HT1080 (cell line): ENCODE results near the gene SEPHS2. TPM values are rescaled to one million over a fixed set of nuclear protein-coding genes. Genes with fewer than 3 reads are reported as not detected.
"Not testable (repeated sequence)": the region's sequence is repeated elsewhere in the genome, so short reads cannot be mapped to it uniquely, and the experiment has no call there.

Experiments
- DNase-seq: peaks from one replicate; pipeline ENCODE4 v3.0.0-alpha.2; 2015; ENCODE audit warnings: low read depth
- total RNA-seq: library from RNA; depleted of rRNA; stranded (reverse); fragments of >200 nt; shearing (Covaris generic); gene quantifications from 2 replicates; pipeline ENCODE4 v1.2.3, GENCODE V29; 2014

Gene SEPHS2
- total RNA-seq, 1 experiment from 2014 or later, result 8.2 TPM

- no peak for DNase-seq
Observed at GRCh38 chr16:30470632-30470995, 24.9 kb upstream of the SEPHS2 start.

GRCh38 chr16:30470170-30470512, 24.5 kb upstream of the SEPHS2 start:
- DNase-seq, result no peak

DNA sequence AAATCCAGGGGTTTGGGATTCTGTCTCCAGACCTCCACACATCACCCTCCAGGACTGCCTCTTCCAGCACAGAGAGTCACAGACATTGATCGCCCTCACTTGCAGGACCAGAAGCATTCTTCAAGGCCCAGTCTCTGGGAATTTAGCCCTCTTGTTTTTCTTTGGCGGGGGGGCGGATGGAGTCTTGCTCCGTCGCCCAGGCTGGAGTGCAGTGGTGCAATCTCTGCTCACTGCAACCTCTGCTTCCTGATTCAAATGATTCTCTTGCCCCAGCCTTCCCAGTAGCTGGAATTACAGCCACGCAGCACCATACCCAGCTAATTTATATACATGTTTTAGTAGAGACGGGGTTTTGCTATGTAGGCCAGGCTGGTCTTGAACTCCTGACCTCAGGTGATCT, 18.4 kb upstream of the SEPHS2 start:
- DNase-seq, result no peak

DNA sequence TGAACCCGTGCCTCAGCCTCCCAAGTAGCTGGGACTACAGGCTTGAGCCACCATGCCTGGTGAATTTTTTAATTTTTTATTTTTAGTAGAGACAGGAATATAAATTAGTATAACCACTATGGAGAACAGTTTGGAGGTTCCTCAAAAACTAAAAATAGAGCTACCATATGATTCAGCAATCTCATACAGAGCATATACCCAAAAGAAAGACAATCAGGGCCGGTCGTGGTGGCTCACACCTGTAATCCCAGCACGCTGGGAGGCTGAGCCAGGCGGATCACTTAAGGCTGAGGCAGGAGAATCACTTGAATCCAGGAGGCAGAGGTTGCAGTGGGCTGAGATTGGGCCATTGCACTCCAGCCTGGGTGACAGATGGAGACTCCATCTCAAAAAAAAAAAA, 15.8 kb upstream of the SEPHS2 start:
- not testable (repeated sequence) for DNase-seq

- no peak for DNase-seq
Observed at GRCh38 chr16:30459456-30459855, 13.8 kb upstream of the SEPHS2 start.

- no peak for DNase-seq
Observed at GRCh38 chr16:30458561-30459394, 13.1 kb upstream of the SEPHS2 start.

DNA sequence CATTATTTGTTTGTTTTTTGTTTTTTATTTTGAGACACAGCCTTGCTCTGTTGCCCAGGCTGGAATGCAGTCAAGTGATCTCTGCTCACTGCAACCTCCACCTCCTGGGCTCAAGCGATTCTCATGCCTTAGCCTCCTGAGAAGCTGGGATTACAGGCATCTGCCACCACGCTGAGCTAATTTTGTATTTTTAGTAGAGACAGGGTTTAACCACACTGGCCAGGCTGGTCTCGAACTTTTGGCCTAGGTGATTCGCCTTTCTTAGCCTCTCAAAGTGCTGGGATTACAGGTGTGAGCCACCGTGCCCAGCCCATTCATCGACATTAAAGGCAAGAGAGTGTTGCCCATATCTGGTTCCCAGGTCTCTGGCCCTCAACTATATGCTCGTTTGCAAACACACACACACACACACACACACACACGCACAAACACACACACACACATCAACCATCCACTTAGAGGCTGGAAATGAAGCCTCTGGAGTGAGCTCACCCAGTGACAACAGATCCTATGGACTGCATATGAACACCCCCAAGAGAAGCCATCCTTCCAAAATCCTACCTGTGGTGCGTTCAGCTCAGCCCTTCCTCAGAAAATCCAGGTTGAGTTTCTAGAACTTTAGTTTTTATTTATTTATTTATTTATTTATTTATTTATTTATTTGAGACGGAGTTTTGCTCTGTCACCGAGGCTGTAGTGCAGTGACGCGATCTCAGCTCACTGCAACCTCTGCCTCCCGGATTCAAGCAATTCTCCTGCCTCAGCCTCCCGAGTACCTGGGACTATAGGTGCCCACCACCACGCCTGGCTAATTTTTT, 12.3 kb upstream of the SEPHS2 start:
- DNase-seq, result no peak

DNA sequence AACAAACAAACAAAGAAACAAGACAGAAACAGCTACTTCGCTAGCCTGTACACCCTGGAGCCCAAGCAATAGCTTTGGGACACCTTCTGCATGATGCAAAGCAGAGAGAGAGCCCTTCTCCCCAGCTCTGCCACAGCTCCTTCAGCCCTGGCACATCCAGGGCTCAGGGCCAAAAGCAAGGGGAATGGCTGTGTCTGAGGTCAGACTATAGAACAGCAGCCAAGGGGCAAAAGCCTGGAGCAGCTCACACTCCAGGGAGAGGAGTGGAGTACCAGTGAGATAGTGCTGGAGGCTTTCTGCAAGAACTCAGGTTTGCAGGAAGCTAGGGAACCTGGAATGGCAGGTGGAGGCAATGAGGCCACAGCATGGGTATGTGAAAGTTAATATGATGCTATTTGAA, 11.6 kb upstream of the SEPHS2 start:
- no peak for DNase-seq

- no peak for DNase-seq
Observed at GRCh38 chr16:30456302-30456701, 10.6 kb upstream of the SEPHS2 start.

DNA sequence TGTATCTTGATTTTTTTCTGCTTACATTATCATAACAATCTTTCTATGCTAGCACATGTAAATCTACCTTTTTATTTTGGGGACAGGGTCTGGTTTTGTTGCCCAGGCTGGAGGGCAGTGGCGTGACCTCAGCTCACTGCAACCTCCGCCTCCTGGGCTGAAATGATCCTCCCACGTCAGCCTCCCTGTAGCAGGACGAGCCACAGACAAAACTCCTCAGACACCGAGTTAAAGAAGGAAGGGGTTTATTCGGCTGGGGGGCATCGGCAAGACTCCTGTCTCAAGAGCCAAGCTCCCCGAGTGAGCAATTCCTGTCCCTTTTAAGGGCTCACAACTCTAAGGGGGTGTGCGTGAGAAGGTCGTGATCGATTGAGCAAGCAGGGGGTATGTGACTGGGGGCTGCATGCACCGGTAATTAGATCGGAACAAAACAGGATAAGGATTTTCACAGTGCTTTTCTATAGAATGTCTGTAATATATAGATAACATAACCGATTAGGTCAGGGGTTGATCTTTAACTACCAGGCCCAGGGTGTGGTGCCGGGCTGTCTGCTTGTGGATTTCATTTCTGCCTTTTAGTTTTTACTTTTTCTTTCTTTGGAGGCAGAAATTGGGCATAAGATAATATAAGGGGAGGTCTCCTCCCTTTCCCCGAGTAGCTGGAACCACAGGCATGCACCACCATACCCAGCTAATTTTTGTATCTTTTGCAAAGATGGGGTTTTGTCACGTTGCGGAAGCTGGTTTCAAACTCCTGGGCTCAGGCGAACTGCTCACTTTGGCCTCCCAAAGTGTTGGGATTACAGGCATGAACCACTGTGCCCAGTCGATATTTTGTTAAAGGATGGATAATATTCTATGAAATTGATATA, 7.3 kb upstream of the SEPHS2 start:
- DNase-seq, result not testable (repeated sequence)

DNA sequence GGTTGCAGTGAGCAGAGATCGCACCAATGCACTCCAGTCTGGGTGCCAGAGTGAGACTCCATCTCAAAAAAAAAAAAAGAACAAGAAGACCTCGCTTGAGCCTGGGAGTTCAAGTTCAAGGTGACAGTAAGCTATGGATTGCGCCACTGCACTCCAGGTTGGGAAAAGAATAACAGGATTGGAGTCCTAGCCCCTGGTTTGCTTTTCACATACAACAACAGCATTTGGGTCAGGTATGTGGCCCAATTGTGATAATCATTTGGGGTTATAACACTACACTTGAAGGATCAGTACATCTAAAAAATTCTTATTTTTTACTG, 3.4 kb upstream of the SEPHS2 start:
- no peak for DNase-seq

- no peak for DNase-seq
Observed at GRCh38 chr16:30447512-30448226, 2.0 kb upstream of the SEPHS2 start.

- DNase-seq, result no peak
Observed at GRCh38 chr16:30446203-30446595, 525 bp upstream of the SEPHS2 start.

DNA sequence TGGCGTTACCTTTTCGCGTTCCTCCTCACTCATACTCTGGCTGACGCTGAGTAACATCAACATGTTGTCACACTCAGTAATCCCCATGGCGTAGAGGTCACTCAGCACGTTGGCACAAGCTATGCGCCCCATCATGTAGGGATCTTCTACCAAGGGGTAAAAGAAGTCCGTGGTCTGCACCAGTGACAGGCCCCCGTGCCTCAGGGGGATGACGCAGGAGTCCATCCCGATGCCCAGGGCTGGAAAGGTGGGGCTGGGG, 596 bp downstream of the SEPHS2 start:
- no peak for DNase-seq

DNA sequence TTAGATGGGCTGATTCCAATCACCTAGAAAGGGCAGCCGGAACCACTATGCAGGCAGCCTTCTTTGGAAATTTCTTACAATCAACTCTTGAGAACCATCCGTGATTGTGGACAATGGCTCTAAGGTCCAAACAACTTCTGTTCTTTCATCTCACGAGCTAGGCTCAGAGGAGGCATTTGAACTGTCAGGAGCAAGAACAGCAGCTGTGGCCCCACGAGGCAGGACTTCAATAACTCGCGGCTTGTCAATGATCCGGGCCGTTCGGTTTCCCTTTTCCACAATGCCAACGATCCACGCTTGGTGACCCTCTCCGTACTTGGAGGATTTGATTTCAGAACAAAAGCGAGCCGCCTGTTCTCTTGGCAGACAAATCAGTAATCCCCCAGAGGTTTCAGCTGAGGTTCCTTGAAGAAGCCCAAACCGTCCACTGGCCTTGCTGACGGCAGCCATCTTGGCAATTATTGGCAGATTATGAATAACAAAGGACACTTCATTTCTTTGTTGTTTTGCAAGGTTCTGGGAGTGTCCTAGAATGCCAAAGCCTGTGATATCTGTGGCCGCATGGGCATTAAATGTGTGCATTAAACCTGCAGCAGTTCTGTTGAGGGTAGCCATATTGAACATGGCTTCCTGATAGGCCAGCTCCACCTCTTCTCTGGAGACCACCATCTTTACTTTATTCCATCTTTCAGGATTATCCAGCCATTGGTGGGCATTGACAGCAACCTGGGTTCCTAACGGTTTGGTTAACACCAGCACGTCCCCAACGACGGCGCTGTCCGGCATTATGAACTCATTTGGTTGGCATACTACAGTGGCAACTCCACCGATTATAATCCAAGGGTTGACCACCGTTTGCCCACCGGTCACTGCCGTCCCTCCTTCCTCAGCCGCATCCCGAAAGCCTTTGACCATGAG, 1.2 kb downstream of the SEPHS2 start:
- no peak for DNase-seq

DNA sequence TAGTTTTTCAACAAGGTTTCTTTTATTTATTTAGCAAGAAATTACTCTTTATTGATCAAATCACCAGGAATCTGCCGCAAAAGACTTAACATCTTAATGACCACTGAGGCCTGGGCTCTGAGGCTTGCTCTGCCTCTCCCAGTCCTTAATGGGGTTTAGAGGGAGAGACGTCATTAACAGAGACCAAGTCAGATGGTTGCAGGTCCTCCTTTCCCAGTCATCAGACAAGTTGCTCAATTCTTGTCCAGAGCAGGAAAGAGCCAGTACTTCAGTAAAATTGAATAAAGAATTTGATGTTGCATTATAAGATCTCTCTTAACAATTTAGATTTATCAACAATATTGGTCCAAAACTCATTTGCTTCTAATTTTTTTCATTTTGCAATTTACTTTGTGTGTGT, 2.0 kb downstream of the SEPHS2 start:
- no peak for DNase-seq

GRCh38 chr16:30439720-30440348, 5.8 kb downstream of the SEPHS2 start:
- DNase-seq, result no peak

DNA sequence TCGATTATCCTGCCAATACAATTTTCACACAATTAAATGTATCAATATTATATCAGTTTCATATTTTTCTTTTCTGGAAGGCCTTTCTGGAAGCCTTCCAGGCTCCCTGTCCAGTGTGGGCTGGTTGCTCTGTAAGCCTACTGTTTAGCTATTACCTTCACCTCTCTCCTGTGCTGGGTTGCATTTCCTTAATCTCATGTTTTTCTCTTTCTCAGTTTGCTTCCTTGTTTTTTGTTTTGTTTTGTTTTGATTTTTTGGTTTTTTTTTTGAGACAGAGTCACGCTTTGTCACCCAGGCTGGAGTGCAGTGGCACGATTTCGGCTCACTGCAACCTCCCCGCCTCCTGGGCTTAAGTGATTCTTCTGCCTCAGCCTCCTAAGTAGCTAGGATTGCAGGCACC, 6.8 kb downstream of the SEPHS2 start:
- no peak for DNase-seq

DNA sequence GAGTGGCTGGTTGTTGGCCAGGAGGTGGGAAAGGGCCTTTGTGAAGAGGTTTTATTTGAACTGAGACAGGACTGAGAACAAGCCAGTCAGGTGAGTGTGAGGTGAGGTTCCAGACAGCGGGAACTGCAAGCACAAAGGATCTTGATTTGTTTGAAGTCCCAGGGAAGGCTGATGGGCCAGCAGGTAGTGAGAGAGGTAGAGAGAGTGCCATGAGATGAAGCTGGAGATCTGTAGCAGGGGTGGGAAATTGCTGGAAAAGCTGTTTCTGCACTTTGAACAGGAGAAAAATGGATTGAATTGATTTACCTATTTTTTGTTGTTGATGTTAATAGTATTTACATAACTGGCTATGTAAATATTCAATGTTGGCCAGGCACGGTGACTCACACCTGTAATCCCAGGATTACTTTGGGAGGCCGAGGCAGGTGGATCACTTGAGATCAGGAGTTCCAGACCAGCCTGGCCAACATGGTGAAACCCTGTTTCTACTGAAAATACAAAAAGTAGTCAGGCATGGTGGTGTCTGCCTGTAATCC, 8.1 kb downstream of the SEPHS2 start:
- no peak for DNase-seq

DNA sequence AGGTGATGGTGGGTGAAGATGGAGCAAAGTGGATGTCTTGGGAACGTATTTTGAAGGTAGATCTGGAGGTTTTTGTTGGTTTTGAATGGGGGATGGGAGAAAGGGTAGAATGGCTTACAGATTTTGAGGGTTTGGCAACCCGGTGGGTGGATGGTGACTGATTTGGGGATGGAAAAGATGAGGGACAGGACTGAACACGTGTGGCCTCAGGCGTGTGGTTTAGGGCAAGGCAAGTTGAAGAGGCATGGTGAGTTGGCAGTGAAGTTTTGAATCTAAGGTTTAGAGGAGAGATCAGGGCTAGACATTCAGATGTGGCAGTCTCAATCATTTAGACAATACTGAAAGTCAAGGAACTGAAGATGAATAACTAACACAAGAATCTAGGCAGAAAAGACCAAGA, 10.8 kb downstream of the SEPHS2 start:
- DNase-seq, result no peak
